GM03348 (cell line): ENCODE data around the gene HM13.
"Not testable (repeated sequence)": the region's sequence is repeated elsewhere in the genome, so short reads cannot be mapped to it uniquely, and the experiment has no call there.

Source experiments
- DNase-seq: peaks from one replicate; pipeline ENCODE4 v3.0.0; 2012; ENCODE audit warnings: low spot score

Gene HM13, protein sequence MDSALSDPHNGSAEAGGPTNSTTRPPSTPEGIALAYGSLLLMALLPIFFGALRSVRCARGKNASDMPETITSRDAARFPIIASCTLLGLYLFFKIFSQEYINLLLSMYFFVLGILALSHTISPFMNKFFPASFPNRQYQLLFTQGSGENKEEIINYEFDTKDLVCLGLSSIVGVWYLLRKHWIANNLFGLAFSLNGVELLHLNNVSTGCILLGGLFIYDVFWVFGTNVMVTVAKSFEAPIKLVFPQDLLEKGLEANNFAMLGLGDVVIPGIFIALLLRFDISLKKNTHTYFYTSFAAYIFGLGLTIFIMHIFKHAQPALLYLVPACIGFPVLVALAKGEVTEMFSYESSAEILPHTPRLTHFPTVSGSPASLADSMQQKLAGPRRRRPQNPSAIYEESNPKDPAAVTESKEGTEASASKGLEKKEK

DNA sequence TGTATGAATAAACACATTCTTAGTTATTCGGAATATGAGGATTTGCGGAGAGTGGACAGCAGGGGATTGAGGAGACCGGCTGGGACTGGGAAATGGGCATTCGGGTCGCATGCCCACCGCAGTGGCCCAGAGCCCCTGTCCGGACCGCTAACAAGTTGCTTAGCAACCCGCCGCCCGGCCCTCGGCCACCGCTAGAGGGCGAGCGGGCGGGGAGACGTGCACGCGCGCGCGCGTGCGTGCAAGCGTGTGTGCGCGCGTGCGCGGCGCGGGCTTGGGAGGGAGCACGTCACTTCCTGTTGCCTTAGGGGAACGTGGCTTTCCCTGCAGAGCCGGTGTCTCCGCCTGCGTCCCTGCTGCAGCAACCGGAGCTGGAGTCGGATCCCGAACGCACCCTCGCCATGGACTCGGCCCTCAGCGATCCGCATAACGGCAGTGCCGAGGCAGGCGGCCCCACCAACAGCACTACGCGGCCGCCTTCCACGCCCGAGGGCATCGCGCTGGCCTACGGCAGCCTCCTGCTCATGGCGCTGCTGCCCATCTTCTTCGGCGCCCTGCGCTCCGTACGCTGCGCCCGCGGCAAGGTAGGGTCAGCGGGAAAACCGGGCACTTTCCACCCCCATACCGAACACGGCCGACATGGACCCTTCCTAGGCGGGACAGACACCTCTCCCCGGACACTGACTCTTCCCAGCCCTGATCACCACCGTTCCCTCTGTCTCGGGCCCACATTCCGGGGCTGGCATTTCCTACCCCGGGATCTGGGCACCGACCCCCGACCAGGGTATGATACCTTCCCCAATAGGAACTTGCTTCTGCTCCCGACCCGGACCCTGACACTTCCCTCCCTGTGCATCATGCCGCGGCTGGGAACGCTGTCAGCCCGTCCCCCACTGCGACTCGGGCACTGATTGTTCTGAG is at the start of gene HM13:
Gene HM13, plus strand, starts transcription at position 289 of the 918 bp plus-strand sequence. Its CDS starts 110 bp downstream, at position 399.
- DNase-seq: peak; percentile 98

DNA sequence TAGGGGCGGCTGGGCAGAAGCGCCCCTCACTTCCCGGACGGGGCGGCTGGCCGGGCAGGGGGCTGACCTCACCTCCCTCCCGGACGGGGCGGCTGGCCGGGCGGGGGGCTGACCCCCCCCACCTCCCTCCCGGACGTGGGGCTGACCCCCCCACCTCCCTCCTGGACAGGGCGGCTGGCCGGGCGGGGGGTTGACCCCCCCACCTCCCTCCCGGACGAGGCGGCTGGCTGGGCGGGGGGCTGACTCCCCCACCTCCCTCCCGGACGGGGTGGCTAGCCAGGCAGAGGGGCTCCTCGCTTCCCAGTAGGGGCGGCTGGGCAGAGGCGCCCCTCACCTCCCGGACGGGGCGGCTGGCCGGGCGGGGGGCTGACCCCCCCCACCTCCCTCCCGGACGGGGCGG is 43.3 kb upstream of the HM13 start:
- DNase-seq: not testable (repeated sequence)

DNA sequence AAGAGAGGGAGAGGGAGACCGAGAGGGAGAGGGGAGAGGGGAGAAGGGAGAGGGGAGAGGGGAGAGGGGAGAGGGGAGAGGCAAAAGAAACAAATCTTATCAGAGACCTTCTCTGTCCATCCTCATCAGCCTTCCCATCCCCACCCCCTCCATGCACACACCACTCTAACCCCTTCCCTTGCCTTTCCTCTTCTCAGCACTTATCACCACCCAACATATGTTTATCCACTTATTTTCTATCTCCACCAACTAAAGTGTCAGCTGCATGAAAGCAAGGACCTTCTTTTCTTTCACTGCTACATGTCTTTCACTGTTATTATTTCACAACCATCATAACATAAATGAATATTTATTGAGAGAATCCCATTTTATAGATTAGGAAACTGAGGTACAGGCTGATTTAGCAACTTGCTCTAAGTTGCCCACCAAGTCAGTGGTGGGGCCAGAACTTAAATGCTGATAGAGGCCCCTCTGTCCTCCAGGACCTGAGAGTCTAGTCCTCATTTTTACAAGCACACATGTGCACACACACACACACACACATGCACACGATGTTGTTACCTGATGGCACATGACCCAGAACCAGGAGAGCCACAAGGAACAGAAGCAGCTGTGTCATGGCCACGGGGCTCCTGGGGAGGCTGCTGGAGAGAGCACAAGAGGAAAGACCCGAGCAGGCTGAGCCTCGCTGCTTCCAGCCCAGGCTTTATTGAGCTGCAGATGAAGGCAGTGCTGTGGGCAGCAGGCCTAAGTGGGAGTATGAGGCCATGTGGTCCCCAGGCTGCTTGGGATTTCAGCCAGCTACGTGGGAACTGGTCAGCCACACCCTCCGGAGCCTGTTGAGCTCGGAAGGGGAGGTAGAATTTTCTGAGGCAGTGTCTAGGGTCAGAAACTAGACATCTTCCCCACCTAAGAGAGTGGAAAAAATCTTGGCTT is 41.6 kb upstream of the HM13 start:
- peak; percentile 20 for DNase-seq

DNA sequence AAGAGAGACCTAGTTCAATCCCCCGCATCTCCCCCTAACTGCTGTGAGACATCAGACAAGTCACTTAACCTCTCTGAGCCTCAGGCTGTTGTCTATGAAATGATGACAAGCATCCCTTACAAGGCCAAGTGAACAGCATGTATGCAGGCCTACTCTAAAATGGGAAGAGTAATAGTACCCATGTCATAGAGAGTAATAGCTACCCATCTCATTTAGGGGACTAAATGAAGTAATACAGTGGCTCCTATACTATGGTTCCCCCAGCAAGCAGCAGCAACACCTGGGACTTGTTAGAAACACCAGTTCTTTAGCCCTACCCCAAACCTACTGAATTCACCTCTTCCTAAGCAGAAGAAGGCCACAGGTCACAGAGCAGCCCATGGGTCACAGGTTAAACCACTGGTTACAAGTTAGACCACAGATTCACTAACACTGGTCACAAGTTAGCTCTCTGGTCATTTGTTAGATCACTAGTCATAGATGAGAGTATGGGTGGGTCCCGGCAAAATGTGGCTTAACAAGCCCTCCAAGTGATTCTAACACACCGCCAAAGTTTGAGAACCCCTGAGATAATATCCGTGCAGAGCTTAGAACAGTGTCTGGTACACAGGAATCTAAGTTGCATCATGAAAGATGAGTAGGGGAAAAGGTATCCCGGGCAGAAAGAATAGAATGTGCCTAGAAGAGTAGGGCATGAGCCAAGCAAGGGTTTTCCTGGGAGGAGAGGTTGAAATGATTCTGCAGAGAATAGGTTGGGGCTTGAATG is 40.7 kb upstream of the HM13 start:
- no peak for DNase-seq

DNA sequence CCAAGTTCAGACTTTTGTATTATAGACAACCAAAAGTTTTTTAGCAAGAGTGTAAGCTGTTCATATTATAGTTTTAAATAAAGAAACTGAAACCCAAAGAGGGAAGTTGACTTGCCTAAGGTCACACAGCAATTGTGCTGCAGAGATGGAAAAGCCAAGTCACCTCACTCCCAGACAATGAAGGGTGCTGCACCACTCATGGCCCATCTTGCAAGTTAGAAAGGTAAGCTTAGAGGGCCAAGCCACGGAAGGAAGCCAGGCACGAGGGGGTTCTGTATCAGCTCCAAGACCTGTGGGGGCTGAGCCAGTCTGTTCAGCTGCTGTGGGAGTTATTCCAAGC is 40.2 kb upstream of the HM13 start:
- no peak for DNase-seq

DNA sequence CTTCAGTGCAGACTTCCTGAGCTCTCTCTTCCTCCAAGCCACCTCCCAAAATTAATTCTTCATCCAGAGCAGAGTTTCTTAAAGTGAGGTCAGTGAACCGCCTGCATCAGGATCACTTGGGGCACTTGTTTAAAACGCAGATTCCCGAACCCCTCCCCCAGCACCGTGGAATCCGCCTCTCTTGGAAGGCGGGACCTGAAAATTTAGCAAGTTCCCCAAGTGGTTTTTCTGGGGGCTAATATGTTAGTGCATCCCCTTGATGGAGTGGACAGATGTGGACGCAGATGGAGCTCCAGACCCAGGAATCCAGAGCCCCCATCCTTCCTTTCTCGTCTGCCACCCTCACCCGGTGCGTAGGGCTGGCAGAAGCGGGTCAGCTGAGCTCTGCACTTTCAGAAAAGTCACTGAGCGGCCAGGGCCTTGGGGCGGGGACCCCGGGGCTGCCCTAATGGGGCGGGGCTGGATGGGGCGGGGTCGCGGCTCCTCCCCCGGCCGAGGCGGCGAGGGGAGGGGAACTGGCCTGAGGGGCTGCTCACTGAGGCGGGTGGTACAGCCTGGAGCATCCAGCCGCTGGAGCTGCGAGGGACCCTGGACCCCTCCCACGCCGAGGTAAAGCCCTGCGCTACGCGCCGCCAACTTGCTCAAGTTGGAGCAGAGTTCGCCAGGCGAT is 39.3 kb upstream of the HM13 start, which contains the start of the genes DEFB124 and REM1:
Gene DEFB124, minus strand, starts transcription at position 370 of the 670 bp plus-strand sequence. CDS start 2,114 bp downstream, outside the sequence.
Gene REM1, plus strand, starts transcription at position 531 of the 670 bp plus-strand sequence. CDS start 1,158 bp downstream, outside the sequence.
- no peak for DNase-seq

DNA sequence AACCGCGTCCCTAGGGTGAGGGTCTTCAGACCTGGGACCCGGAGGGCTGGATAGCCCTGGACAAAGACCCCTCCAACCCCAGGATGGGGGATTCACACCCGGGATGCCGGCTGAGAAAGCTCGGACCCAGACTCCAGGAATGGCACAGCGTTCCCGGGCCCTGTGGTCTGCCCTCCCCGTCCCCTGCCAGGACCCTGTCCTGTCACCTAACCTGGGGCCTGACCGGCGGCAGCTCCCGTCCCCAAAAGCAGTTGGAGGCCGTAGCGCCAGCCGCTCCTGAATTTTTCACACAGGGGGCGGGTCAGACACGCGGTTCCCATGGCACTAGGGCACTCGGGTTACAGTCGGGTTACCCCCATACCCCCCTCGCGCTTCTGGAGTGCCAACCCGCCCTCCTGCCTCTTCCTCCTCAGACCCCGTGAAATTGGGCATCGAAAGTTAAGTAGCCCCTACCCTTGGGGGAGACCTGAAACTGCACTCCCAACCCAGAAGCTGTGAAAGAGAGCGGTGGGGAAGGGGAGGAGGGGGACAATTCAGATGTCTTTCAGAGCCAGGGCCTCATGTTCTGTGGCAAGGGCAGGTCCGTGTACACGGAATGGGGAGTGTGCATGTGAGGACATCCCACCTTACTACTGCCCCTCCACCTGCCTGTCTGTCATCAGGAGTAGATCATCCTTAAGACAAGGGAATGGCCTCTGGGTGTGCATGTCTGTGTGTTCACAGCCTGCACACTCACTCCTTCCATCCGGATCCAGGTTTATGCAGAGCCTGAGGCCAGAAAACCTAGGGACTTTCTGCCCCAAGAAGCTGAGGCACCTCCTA is 38.6 kb upstream of the HM13 start:
- no peak for DNase-seq

DNA sequence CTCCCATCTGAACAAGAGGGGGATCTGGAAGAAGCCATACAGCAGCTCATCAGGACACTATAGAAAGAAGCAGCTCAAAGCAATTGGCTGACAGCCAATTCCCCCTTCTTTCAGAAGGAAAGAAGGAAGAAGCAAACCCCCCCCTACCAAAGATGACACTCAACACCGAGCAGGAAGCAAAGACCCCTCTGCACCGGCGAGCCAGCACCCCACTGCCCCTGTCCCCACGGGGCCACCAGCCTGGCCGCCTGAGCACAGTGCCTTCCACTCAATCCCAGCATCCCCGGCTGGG is 38.0 kb upstream of the HM13 start:
- no peak for DNase-seq

DNA sequence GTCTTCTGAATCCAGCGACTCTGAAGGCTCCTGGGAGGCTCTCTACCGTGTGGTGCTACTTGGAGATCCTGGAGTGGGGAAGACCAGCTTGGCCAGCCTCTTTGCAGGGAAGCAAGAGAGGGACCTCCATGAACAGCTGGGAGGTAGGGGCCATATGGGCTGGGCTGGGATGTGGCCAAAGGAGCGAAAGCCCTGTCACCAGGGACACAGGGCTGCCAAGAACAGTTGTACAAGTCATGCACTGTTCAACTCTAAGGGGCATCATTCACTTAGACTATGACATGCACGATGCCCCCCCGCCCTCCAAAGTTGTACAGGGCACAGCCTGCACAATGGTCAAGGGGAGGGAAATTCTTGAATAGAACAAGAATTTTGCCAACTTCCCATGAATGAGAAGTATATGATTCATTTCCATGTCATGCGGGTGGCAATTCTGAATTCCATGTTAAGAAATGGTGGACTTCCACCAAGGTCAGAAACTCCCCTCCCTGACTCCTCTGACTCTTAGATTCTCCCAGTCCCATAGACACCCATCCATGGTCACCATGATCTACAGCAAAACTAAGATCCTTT is 37.5 kb upstream of the HM13 start:
- DNase-seq: no peak

DNA sequence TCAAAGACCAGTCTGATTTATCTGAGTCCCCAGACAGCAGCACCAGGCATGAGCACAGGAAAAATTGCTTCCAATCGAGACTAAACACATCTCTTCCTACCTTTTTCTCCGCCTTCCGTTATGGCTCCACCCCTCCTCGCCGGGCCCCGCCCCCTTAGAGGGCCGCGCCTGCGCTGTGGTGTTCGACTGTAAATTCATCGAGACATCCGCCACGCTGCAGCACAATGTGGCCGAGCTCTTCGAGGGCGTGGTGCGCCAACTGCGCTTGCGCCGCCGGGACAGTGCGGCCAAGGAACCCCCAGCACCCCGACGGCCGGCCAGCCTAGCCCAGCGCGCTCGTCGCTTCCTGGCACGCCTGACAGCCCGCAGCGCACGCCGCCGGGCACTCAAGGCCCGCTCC is 30.2 kb upstream of the HM13 start:
- DNase-seq: no peak

DNA sequence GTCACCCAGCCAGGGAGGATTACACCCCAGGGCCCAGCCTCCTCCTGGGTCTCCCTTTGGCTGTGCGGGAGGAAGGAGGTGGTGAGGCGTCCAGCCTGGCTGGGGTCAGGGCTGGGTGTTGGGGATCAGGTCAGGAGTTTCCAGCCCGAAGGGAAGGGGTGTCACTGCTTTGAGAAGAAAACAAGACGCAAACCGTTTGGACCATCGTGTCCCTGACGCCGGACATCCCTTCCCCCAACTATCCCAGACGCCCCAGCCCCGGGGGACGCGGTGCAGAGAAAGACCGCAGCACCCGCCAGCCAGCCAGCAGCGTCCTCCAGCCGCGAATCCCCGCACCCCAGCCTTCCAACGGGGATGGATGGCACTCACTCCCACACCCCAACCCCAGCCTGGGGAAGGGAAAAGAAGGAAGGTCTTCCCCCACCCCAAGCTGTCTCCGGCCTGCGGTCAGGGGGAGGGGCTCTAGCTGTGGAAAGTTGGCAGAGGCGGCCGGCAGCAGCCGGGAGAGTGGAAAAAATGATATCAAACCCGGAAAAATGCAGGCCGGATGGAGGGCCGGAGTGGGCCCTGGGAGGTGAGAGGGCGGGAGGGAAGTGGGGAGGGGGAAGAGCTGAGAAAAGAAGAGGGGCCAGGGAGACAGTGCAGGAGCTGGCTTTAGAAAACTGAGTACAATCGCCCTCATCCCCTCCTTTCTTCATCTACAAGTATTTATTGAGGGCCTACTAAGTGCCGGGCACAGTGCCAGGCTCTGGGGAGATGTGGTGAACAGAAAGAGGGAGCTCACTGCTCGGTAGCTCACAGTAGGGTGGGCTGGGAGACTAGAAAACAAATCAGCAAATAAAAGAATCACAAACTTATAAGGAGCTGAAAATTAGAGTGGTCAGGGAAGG is 28.5 kb upstream of the HM13 start:
- DNase-seq: peak; percentile 64

DNA sequence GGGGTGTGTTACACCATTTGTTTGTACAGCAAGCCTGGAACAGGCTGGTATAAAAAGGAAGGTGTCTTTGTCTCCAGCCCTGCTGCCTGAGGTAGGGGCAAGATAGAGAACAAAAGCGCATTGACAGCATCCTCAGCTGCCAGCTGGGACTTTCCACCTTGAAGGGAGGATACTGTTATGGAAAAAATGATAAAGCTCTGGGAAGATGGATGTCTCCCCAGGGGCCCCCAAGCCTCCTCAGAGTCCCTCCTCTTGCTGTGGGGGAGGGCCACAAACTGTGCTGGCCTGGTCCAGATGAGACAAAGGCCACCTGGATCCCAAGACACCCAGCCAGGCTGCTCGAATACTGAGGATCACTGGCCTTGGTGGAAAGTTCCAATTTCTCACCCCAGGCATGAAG is 26.1 kb upstream of the HM13 start:
- no peak for DNase-seq

DNA sequence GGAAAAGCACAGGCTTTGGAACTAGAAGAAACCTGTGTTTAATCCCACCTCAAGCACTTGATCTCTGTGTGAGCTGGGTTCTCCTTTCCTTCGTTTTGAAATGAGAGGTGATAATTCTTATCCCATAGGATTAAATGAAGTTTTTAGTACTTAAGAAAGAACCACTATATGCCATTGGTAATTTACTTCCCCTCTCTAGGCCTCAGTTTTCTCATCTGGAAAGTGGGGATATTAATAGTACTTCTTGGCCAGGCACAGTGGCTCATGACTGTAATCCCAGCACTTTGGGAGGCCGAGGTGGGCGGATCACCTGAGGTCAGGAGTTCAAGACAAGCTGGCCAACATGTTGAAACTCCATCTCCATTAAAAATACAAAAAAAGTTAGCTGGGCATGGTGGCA is 25.1 kb upstream of the HM13 start:
- DNase-seq: no peak

DNA sequence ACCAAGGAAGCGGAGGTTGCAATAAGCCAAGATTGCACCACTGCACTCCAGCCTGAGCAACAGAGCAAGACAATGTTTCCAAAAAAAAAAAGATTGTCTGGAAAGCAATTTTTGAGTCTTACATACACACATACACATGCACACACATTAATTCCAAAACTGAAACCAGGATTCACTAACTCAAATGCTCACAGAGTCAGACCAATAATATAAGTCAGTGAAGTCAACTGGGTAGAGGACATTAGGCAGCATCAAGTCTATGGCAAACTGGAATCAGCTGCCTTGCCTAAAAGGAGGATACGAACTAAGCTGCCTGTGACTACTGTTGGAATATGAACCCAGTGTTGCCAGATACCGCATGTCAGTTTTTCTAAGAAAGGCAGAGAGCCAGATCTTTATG is 23.5 kb upstream of the HM13 start:
- DNase-seq: no peak

DNA sequence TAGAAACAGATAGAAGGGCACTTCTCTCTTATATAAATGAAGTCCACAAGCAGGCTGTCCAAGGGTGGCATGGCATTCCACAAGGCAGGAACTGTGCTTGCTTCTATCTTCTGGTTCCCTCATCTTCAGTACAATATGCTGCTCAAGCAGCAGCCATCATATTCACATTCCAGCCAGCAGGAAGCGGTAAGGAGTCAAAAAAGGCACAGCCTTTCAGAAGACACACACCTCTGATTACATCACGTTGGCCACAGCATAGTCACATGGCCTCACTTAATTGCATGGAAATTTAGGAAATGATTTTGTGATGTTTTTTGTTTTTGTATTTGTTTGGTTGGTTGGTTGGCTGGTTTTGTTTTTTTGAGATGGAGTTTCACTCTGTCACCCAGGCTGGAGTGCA is 20.1 kb upstream of the HM13 start:
- peak; percentile 32 for DNase-seq

DNA sequence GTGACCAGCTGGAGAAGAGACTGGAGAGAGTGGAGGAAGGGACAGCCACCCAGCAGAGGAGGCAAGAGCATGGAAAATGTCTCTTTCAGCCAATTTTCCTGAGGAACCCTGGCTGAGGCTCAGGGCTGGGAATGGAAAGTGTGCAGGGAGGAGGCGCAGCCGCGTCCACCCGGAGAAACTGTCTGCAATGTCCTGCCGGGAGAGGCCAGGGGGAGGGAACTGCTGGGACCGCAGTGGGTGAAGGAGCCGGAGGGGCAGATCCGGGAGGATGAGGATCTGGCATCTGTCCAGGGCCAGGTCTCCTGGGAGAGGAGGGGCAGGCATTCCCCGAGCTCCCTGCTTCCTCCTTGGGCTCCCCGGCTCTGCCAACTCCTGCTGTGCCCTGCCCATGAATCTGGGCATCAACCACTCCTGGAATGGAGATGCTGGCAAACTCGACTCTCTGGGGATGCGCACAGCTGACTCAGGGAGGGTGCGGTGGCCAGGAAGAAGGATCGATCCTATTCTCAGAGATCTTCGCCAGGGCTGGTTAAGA is 17.4 kb upstream of the HM13 start:
- DNase-seq: peak; percentile 77

DNA sequence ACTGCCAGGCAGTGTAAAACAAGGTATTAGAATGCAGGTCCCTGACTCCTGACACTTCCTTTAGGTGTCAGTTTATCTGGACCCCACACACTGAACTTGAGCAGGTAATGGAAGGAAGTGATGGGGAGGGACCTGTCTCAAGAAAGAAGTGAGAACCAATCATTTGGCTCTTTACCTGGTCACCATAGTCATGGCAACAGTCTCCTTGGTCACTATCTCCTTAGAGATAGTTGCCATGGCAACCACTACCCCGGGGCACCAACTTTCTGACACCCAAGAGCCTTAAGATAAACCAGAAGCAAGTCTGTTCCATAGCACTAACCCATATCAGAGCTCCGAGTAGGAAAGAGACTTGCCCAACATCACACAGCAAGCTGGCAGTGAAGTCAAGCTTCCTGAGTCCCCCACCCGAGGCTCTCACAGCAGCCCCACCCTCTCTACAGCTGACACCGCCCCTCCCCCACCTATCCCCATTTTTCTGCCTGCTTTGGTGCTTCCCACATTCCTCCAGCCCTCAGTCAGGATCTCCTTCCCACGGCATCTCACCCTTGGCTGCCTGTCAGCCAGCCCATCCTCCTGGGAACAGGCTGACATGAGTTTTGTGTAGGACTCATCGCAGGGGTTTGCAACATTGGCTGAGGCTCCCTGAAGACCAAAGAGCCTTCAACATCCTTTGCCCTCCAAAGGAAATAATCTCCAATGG is 16.3 kb upstream of the HM13 start:
- DNase-seq: peak; percentile 81
